Naive thymus-derived CD4-positive, alpha-beta T cell (primary cell): Measurements from ENCODE around the gene URGCP. TPM values are rescaled to one million over a fixed set of nuclear protein-coding genes. Genes with fewer than 3 reads are reported as not detected.
A peak's percentile ranks its signal among the peaks of the same experiment; 100 is the strongest.

ENCODE experiments used
- ATAC-seq: fragments of 150-1000 bp; cut with Tn5 transposase; 2 replicates; pipeline ENCODE4 v1.10.0; 2021; ENCODE audit warnings: mild to moderate bottlenecking, moderate library complexity
- CTCF ChIA-PET: fragments of 350-600 bp; sonication (Branson Sonifier 250); formaldehyde crosslinking; loops from one replicate; lab custom pipeline; 2021; ENCODE audit warnings: antibody characterized with exemption; lab: Charles Lee
- POLR2A ChIA-PET: fragments of 350-600 bp; sonication (Branson Sonifier 250); formaldehyde crosslinking; loops from one replicate; lab custom pipeline; 2021; ENCODE audit warnings: antibody characterized with exemption, inconsistent platforms; lab: Charles Lee
- DNase-seq, 9 donors: peaks; one replicate each; pipeline versions ENCODE4 v3.0.0 to v3.0.0-alpha.2; 2020 to 2022; ENCODE audit warnings: mixed read lengths in 1 of 9
- H3K27ac ChIP-seq: one replicate; pipeline ENCODE4 v1.7.0; 2013; ENCODE audit warnings: mild to moderate bottlenecking, low read depth, low read length, moderate library complexity
- H3K27me3 ChIP-seq, 2 donors: one replicate each; pipeline ENCODE4 v1.7.0; 2013; ENCODE audit warnings: low read length in 2 of 2, mild to moderate bottlenecking in 2 of 2, moderate library complexity in 2 of 2; ENCODE audit not compliant: control insufficient read depth in 2 of 2, insufficient read depth in 2 of 2
- H3K36me3 ChIP-seq, 3 experiments: 1 replicate in 2 of 3; 2 replicates in 1 of 3; pipeline ENCODE4 v1.7.0; 2013; ENCODE audit warnings: low read length in 3 of 3, mild to moderate bottlenecking in 3 of 3, moderate library complexity in 1 of 3; ENCODE audit not compliant: insufficient read depth in 3 of 3, control insufficient read depth in 2 of 3
- H3K4me1 ChIP-seq, 2 donors: one replicate each; pipeline ENCODE4 v1.7.0; 2013; ENCODE audit warnings: low read length in 2 of 2, mild to moderate bottlenecking in 2 of 2, moderate library complexity in 1 of 2; ENCODE audit not compliant: control insufficient read depth in 2 of 2, insufficient read depth in 2 of 2
- H3K4me3 ChIP-seq: 2 replicates; pipeline ENCODE4 v1.7.0; 2013; ENCODE audit warnings: mild to moderate bottlenecking, low read length
- H3K9me3 ChIP-seq, 3 experiments: 1 replicate in 2 of 3; 2 replicates in 1 of 3; pipeline ENCODE4 v1.7.0; 2013; ENCODE audit warnings: low read length in 3 of 3; ENCODE audit not compliant: control insufficient read depth in 2 of 3
- H3K27ac Mint-ChIP-seq, 9 donors: one replicate each; pipeline ENCODE4 v1.8.0; 2020 to 2022; ENCODE audit warnings: mixed read lengths in 9 of 9, mild to moderate bottlenecking in 8 of 9, moderate library complexity in 5 of 9, inconsistent platforms in 2 of 9
- H3K27me3 Mint-ChIP-seq, 5 donors: one replicate each; pipeline ENCODE4 v1.8.0; 2021 to 2022; ENCODE audit warnings: mixed read lengths in 5 of 5, mild to moderate bottlenecking in 1 of 5
- H3K36me3 Mint-ChIP-seq, 5 donors: one replicate each; pipeline ENCODE4 v1.8.0; 2020 to 2022; ENCODE audit warnings: mixed read lengths in 5 of 5, mild to moderate bottlenecking in 3 of 5, inconsistent platforms in 1 of 5
- H3K4me1 Mint-ChIP-seq, 7 donors: one replicate each; pipeline ENCODE4 v1.8.0; 2020 to 2022; ENCODE audit warnings: mixed read lengths in 7 of 7, mild to moderate bottlenecking in 3 of 7, inconsistent platforms in 1 of 7
- H3K4me3 Mint-ChIP-seq, 10 donors: one replicate each; pipeline ENCODE4 v1.8.0; 2020 to 2022; ENCODE audit warnings: mild to moderate bottlenecking in 10 of 10, mixed read lengths in 10 of 10, moderate library complexity in 6 of 10, inconsistent platforms in 2 of 10
- H3K9me3 Mint-ChIP-seq, 11 donors: one replicate each; pipeline ENCODE4 v1.8.0; 2020 to 2022; ENCODE audit warnings: mixed read lengths in 11 of 11, mild to moderate bottlenecking in 4 of 11, inconsistent platforms in 1 of 11, moderate library complexity in 1 of 11
- intact Hi-C, 2 donors: fragments of 100-400 bp; cut with micrococcal nuclease; formaldehyde crosslinking; loops; one replicate each; pipeline ENCODE4 v1.15.1; 2023
- polyA plus RNA-seq, 2 donors: library from polyadenylated mRNA; unstranded; fragments of 300-500 nt; fragmentation: Illumina TruSeq; gene quantifications; one replicate each; pipeline ENCODE4 v1.2.3, GENCODE V29; 2021
- total RNA-seq, 6 experiments: library from RNA in 5 of 6; stranded (reverse) in 5 of 6; gene quantifications; 1 replicate in 5 of 6; 2 replicates in 1 of 6; pipeline ENCODE4 v1.2.3 and lab custom pipeline; 2021 to 2026

URGCP gene
- total and polyA plus RNA-seq, 7 experiments from 2014 or later = 20.0 to 40.6 (median 26.8) TPM

GRCh38 chr7:43871064-43871463 is 35.3 kb downstream of the URGCP start:
- no peaks in the 10 kb centered on the region for H3K27me3 Mint-ChIP-seq
- H3K4me3 ChIP-seq = no peak overlapping the region
- peaks cover 0 to 22% (median 4%) of the 10 kb centered on the region in 3 experiments for H3K36me3 ChIP-seq
- H3K9me3 Mint-ChIP-seq = peaks cover 0 to 2% (median 0%) of the 10 kb centered on the region in 11 donors
- peak overlapping the region in 9 of 10 donors; percentile 14 to 88 (median 42) for H3K4me3 Mint-ChIP-seq
- peaks cover 5 to 28% (median 21%) of the 10 kb centered on the region in 5 donors for H3K36me3 Mint-ChIP-seq
- no peak for DNase-seq
- ChIA-PET POLR2A (interaction anchor here (0.6 kb wide), 1 partner anchor 307 kb away, joined by 3 read pairs; no protein-coding TSS in a partner anchor), CTCF (no interaction called here)
- no peak overlapping the region for H3K27ac ChIP-seq
- H3K4me1 Mint-ChIP-seq = peaks cover 0 to 24% (median 22%) of the 10 kb centered on the region in 7 donors
- no peak for ATAC-seq
- intact Hi-C loops = no loop called here
- H3K27me3 ChIP-seq = no peaks in the 10 kb centered on the region
- H3K9me3 ChIP-seq = no peaks in the 10 kb centered on the region
- H3K27ac Mint-ChIP-seq = no peak overlapping the region
- H3K4me1 ChIP-seq = peaks cover 13 to 15% of the 10 kb centered on the region in 2 donors

- POLR2A ChIA-PET = interaction anchor here (0.9 kb wide), 1 partner anchor 54 kb away, joined by 3 read pairs; no protein-coding TSS in a partner anchor
- peak overlapping the region; percentile 35 to 97 (median 94) for H3K4me3 Mint-ChIP-seq
- peaks cover 10 to 28% (median 22%) of the 10 kb centered on the region in 5 donors for H3K36me3 Mint-ChIP-seq
- CTCF ChIA-PET = no interaction called here
- Histone ChIP-seq H3K27me3 (no peaks in the 10 kb centered on the region), H3K4me1 (peaks cover 13 to 15% of the 10 kb centered on the region in 2 donors), H3K4me3 (no peak overlapping the region), H3K9me3 (no peaks in the 10 kb centered on the region), H3K27ac (peak overlapping the region; percentile 78), H3K36me3 (peaks cover 4 to 20% (median 5%) of the 10 kb centered on the region in 3 experiments)
- H3K27me3 Mint-ChIP-seq = no peaks in the 10 kb centered on the region
- H3K9me3 Mint-ChIP-seq = peaks cover 0 to 2% (median 0%) of the 10 kb centered on the region in 11 donors
- H3K4me1 Mint-ChIP-seq = peaks cover 0 to 24% (median 22%) of the 10 kb centered on the region in 7 donors
- intact Hi-C loops = no loop called here
- H3K27ac Mint-ChIP-seq = peak overlapping the region in 3 of 9 donors; percentile 77 to 88 (median 86)
- no peak for ATAC-seq
- no peak for DNase-seq
Observed at GRCh38 chr7:43870316-43870715, 36.1 kb downstream of the URGCP start.

DNA sequence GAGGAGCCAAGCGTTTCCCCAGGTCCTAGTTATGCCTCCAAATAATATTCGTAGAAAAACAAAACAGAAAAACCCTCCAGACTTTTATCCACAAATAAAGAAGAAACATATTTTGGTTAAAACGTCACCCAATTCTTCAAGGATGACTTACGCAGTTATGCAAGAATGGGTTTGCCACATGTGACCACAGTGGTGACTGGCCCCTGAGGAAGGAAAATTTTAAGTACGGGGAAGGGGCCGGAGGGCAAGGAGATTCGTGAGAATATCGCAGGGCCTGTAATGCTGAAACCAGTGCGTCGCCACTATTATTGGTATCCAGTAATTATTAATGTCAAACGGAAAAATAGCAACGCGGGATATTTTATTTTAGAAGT is 36.5 kb downstream of the URGCP start:
- Histone ChIP-seq H3K4me1 (peaks cover 13 to 15% of the 10 kb centered on the region in 2 donors), H3K4me3 (peak overlapping the region; percentile 92), H3K27ac (peak overlapping the region; percentile 78), H3K36me3 (peaks cover 4 to 18% (median 5%) of the 10 kb centered on the region in 3 experiments), H3K27me3 (no peaks in the 10 kb centered on the region), H3K9me3 (no peaks in the 10 kb centered on the region)
- Mint-ChIP-seq H3K36me3 (peaks cover 14 to 29% (median 22%) of the 10 kb centered on the region in 5 donors), H3K4me3 (peak overlapping the region; percentile 88 to 97 (median 95)), H3K27ac (peak overlapping the region; percentile 86 to 96 (median 90)), H3K27me3 (no peaks in the 10 kb centered on the region), H3K4me1 (peaks cover 0 to 24% (median 22%) of the 10 kb centered on the region in 7 donors), H3K9me3 (peaks cover 0 to 2% (median 0%) of the 10 kb centered on the region in 11 donors)
- ATAC-seq (peak; percentile 20), DNase-seq (no peak)
- CTCF ChIA-PET = interaction anchor here (0.9 kb wide), 1 partner anchor 57 kb away, joined by 3 read pairs; the partner anchor contains the start of gene UBE2D4
- POLR2A ChIA-PET = interaction anchor here (0.6 to 1.6 kb wide), 11 partner anchors 10 to 981 kb away, joined by 3 to 14 read pairs (median 3); partner anchors contain the start of genes MRPL32, NUDCD3 and UBE2D4
- intact Hi-C loops = loop anchor here (1.0 to 5.0 kb wide), 10 partner anchors 31 to 1897 kb away; partner anchors contain the start of genes UBE2D4 (in 2 of the 2), URGCP (in 2 of the 2), C7orf25 (in 1 of the 2) and COA1 (in 1 of the 2)

DNA sequence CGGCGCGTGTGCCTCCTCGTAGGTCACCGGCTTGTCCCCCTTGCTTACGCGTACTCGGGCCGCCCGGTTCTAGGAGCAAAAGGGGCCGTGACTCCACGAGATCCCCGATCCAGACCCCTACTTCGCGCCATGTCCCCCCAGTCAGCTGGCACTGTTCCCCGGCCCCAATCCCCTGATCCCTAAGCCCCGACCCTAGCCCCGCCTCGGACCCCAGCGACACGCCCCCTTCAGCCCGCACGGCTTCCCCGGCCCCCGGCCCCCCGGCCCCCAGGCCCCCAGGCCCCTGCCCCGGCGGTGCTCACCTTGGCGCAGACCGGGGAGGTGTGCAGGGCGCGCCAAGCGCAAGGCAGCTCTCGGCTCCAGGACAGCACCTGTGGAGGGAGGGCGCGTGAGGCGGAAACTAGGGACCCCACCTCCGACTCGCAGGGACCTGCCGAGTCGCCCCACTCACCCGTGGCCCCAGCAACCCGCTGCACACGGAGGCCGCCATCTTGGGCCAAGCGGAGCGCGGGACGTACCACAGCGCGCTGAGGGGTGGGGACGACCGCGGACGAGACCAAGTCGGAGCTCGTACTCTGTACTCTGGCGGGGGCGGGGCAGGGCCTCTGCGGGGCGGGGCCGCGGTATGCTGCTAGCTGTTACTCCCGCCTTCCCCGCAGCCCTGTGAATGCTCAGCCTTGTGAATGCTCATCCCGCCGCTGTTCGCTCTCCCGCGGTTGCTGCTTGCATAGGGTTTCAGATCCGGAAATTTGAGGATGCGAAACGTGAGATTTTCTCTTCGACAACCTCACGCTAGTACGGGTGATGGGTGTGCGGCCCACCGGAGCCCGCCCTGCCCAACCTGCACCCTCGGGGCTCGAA is 37.2 kb downstream of the URGCP start, which contains the start of gene MRPS24:
Gene MRPS24 (minus strand): TSS at position 512 of the 861 bp plus-strand sequence. CDS start 22 bp downstream, at position 490.
- H3K9me3 Mint-ChIP-seq = peaks cover 0 to 2% (median 0%) of the 10 kb centered on the region in 11 donors
- H3K36me3 Mint-ChIP-seq = peaks cover 14 to 30% (median 22%) of the 10 kb centered on the region in 5 donors
- peaks cover 0 to 24% (median 22%) of the 10 kb centered on the region in 7 donors for H3K4me1 Mint-ChIP-seq
- H3K36me3 ChIP-seq = peaks cover 4 to 18% (median 5%) of the 10 kb centered on the region in 3 experiments
- H3K27ac ChIP-seq = peak within 1 kb of the TSS; percentile 78
- ATAC-seq (peak; percentile 100), DNase-seq (peak; percentile 84 to 95 (median 92))
- H3K4me3 ChIP-seq = peak within 1 kb of the TSS; percentile 92
- POLR2A ChIA-PET = interaction anchor here (0.5 to 1.6 kb wide), 16 partner anchors 8 to 981 kb away, joined by 3 to 14 read pairs (median 3); partner anchors contain the start of genes DDX56, MRPL32, NUDCD3 and UBE2D4
- no peaks in the 10 kb centered on the region for H3K27me3 ChIP-seq
- intact Hi-C loops = loop anchor here (1.0 to 5.0 kb wide), 10 partner anchors 30 to 1898 kb away; partner anchors contain the start of genes UBE2D4 (in 2 of the 2), URGCP (in 2 of the 2), C7orf25 (in 1 of the 2) and COA1 (in 1 of the 2)
- CTCF ChIA-PET = interaction anchor here (0.9 kb wide), 1 partner anchor 57 kb away, joined by 3 read pairs; the partner anchor contains the start of gene UBE2D4
- no peaks in the 10 kb centered on the region for H3K27me3 Mint-ChIP-seq
- peak within 1 kb of the TSS; percentile 88 to 97 (median 95) for H3K4me3 Mint-ChIP-seq
- H3K9me3 ChIP-seq = no peaks in the 10 kb centered on the region
- H3K4me1 ChIP-seq = peaks cover 13 to 15% of the 10 kb centered on the region in 2 donors
- H3K27ac Mint-ChIP-seq = peak within 1 kb of the TSS; percentile 86 to 97 (median 90)

GRCh38 chr7:43868681-43869005 is 37.8 kb downstream of the URGCP start:
- Mint-ChIP-seq H3K27me3 (no peaks in the 10 kb centered on the region), H3K27ac (peak overlapping the region; percentile 72 to 97 (median 86)), H3K4me1 (peaks cover 0 to 24% (median 22%) of the 10 kb centered on the region in 7 donors), H3K9me3 (peaks cover 0 to 2% (median 0%) of the 10 kb centered on the region in 11 donors), H3K4me3 (peak overlapping the region; percentile 88 to 97 (median 94)), H3K36me3 (peaks cover 14 to 28% (median 20%) of the 10 kb centered on the region in 5 donors)
- DNase-seq (peak in 1 of 9 donors; percentile 7), ATAC-seq (no peak)
- peaks cover 13 to 15% of the 10 kb centered on the region in 2 donors for H3K4me1 ChIP-seq
- peaks cover 4 to 18% (median 5%) of the 10 kb centered on the region in 3 experiments for H3K36me3 ChIP-seq
- peak overlapping the region; percentile 78 for H3K27ac ChIP-seq
- intact Hi-C loops = loop anchor here (1.0 to 5.0 kb wide), 10 partner anchors 29 to 1899 kb away; partner anchors contain the start of genes UBE2D4 (in 2 of the 2), URGCP (in 2 of the 2), C7orf25 (in 1 of the 2) and COA1 (in 1 of the 2)
- no peaks in the 10 kb centered on the region for H3K9me3 ChIP-seq
- CTCF ChIA-PET = no interaction called here
- H3K4me3 ChIP-seq = peak overlapping the region; percentile 92
- POLR2A ChIA-PET = interaction anchor here (0.5 to 1.6 kb wide), 9 partner anchors 8 to 705 kb away, joined by 3 to 14 read pairs (median 3); partner anchors contain the start of genes DDX56, NUDCD3 and UBE2D4
- no peaks in the 10 kb centered on the region for H3K27me3 ChIP-seq
